Mesothelial cell of epicardium (in vitro differentiated cells): Measurements from ENCODE around the gene NLRP1. TPM values are rescaled to one million over a fixed set of nuclear protein-coding genes. Genes with fewer than 3 reads are reported as not detected.

Experiments
- DNase-seq, 2 experiments: peaks; one replicate each; pipeline ENCODE4 v3.0.0; 2021; ENCODE audit warnings: low spot score in 2 of 2; ENCODE audit not compliant: unreplicated experiment in 2 of 2
- H3K27ac Mint-ChIP-seq: 2 replicates; pipeline ENCODE4 v1.8.0; 2021; ENCODE audit warnings: mixed read lengths
- H3K27me3 Mint-ChIP-seq: 2 replicates; pipeline ENCODE4 v1.8.0; 2021; ENCODE audit warnings: low read depth, mixed read lengths
- H3K36me3 Mint-ChIP-seq: 2 replicates; pipeline ENCODE4 v1.8.0; 2021; ENCODE audit warnings: mixed read lengths
- H3K4me1 Mint-ChIP-seq: 2 replicates; pipeline ENCODE4 v1.8.0; 2021; ENCODE audit warnings: mixed read lengths
- H3K4me3 Mint-ChIP-seq: 2 replicates; pipeline ENCODE4 v1.8.0; 2021; ENCODE audit warnings: mild to moderate bottlenecking, moderate library complexity, mixed read lengths
- H3K9me3 Mint-ChIP-seq: 2 replicates; pipeline ENCODE4 v1.8.0; 2021; ENCODE audit warnings: mixed read lengths
- CTCF ChIP-seq: fragments of 200-600 bp; sonication (generic); IDR thresholded peaks from one replicate; pipeline ENCODE4 v1.5.0; 2021; ENCODE audit warnings: antibody characterized with exemption; ENCODE audit not compliant: unreplicated experiment
- total RNA-seq: library from RNA; stranded (reverse); gene quantifications from 3 replicates; pipeline ENCODE4 v1.2.1, GENCODE V29; 2021

Gene NLRP1
- total RNA-seq, 1 donor from 2014 or later: 37.1 TPM

- H3K4me3 Mint-ChIP-seq: no peak overlapping the region
- no peak for DNase-seq
- H3K27me3 Mint-ChIP-seq: peaks cover 52% of the 10 kb centered on the region
- no peaks in the 10 kb centered on the region for H3K9me3 Mint-ChIP-seq
- H3K27ac Mint-ChIP-seq: no peak overlapping the region
- H3K36me3 Mint-ChIP-seq: no peaks in the 10 kb centered on the region
- H3K4me1 Mint-ChIP-seq: no peaks in the 10 kb centered on the region
- TF ChIP-seq CTCF: no peak
These were observed 20.9 kb downstream of the NLRP1 start for GRCh38 chr17:5563456-5563855.

- peaks cover 51% of the 10 kb centered on the region for H3K27me3 Mint-ChIP-seq
- no peaks in the 10 kb centered on the region for H3K4me1 Mint-ChIP-seq
- DNase-seq: no peak
These were observed 21.5 kb downstream of the NLRP1 start for GRCh38 chr17:5562661-5563360.

GRCh38 chr17:5561736-5562571 is 22.4 kb downstream of the NLRP1 start:
- Mint-ChIP-seq H3K36me3 (no peaks in the 10 kb centered on the region), H3K27ac (no peak overlapping the region), H3K9me3 (no peaks in the 10 kb centered on the region), H3K4me1 (no peaks in the 10 kb centered on the region), H3K4me3 (no peak overlapping the region), H3K27me3 (peaks cover 53% of the 10 kb centered on the region)
- TF ChIP-seq CTCF: no peak
- no peak for DNase-seq

More at GRCh38 chr17:5562661-5563360, 21.5 kb downstream of the NLRP1 start:
- no peak overlapping the region for H3K27ac Mint-ChIP-seq
- H3K4me3 Mint-ChIP-seq: no peak overlapping the region
- no peak for TF ChIP-seq CTCF
- H3K36me3 Mint-ChIP-seq: no peaks in the 10 kb centered on the region
- H3K9me3 Mint-ChIP-seq: no peaks in the 10 kb centered on the region

- H3K4me3 Mint-ChIP-seq: no peak overlapping the region
- no peaks in the 10 kb centered on the region for H3K4me1 Mint-ChIP-seq
- no peak overlapping the region for H3K27ac Mint-ChIP-seq
- H3K27me3 Mint-ChIP-seq: peaks cover 40% of the 10 kb centered on the region
- H3K9me3 Mint-ChIP-seq: no peaks in the 10 kb centered on the region
- no peaks in the 10 kb centered on the region for H3K36me3 Mint-ChIP-seq
- TF ChIP-seq CTCF: no peak
- no peak for DNase-seq
These were observed 23.8 kb downstream of the NLRP1 start for GRCh38 chr17:5560361-5560988.

- no peaks in the 10 kb centered on the region for H3K36me3 Mint-ChIP-seq
- no peak overlapping the region for H3K4me3 Mint-ChIP-seq
- H3K9me3 Mint-ChIP-seq: no peaks in the 10 kb centered on the region
- H3K4me1 Mint-ChIP-seq: no peaks in the 10 kb centered on the region
- DNase-seq: no peak
- TF ChIP-seq CTCF: no peak
- H3K27me3 Mint-ChIP-seq: peaks cover 37% of the 10 kb centered on the region
- H3K27ac Mint-ChIP-seq: no peak overlapping the region
These were observed 25.2 kb downstream of the NLRP1 start for GRCh38 chr17:5558815-5559785.
